IPS DF 4.7 (cell line): Measurements from ENCODE around the gene RNF38.
A peak's percentile ranks its signal among the peaks of the same experiment; 100 is the strongest.
"Not testable (repeated sequence)": the region's sequence is repeated elsewhere in the genome, so short reads cannot be mapped to it uniquely, and the experiment has no call there.

ENCODE experiments used
- DNase-seq: peaks from one replicate; pipeline ENCODE4 v3.0.0-alpha.2; 2013; ENCODE audit warnings: low spot score; ENCODE audit errors: extremely low read depth

Gene RNF38

GRCh38 chr9:36407122-36407723 is 7.2 kb upstream of the RNF38 start:
- no peak for DNase-seq

GRCh38 chr9:36402536-36402935 is 2.5 kb upstream of the RNF38 start:
- DNase-seq: no peak

- DNase-seq: no peak
Observed at GRCh38 chr9:36401897-36402480, 1.9 kb upstream of the RNF38 start.

DNA sequence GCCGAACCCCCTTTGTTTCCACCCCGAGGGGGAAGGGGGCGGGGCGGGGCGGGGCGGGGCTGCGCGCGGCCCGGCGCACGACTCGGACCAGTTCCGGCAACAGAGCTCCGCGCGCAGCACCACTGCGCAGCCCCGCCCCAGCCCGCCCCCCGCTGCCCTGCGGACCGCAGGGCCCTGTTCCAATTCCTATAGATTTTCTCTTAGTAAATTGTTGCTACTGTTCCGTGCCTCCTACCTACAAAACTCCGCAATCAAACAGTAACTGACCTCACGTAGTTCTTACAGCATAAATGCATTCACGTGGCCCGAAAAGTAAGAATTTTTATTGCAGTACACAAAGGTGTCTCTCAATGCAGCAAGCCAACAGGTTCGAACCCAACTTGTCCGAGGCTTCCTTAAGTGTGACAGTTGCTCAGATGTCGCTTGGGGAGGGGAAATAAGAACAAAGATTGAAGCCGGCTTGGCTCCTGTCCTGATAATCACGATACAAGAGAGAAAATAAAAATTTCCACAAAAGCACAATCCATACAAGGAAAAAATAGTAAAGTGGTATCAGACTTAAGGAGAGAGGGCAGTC is 1.2 kb upstream of the RNF38 start:
- DNase-seq: no peak

- DNase-seq: no peak
Observed at GRCh38 chr9:36400332-36401163, 479 bp upstream of the RNF38 start.

DNA sequence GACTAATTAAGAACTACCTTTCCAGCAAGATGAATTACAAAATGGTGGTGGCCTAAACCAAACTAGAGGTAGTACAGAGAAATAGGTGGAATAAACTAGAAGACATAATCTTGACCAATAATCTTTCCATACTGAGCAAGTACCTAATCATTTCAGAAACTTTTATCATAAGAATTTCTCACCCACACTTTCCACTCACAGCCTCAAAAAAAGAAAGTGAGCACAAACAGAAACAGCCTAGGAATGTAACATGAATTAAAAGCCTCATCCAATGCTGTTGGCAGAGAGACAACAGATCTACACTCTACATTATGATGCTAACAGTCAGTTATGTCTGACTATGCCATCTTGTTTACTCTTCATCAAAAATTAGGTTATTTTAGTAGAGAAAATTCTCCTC is 1.3 kb downstream of the RNF38 start:
- no peak for DNase-seq

GRCh38 chr9:36396985-36397384 is 3.1 kb downstream of the RNF38 start:
- no peak for DNase-seq

DNA sequence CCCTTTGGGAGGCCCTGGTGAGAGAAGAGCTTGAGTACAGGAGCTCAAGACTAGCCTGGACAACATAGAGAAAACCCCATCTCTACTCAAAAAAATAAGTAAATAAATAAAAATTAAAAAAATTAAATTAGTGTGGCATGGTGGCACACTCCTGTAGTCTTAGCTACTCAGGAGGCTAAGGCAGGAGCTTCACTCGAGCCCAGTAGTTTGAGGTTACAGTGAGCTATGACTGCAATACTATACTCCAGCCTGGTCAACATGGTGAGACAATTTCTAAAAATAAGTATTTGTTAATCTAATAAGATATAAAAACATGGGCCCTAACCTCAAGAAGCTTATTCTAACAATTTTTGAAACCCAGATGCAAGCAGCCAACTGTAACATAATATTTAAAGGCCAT is 7.6 kb downstream of the RNF38 start:
- DNase-seq: no peak

DNA sequence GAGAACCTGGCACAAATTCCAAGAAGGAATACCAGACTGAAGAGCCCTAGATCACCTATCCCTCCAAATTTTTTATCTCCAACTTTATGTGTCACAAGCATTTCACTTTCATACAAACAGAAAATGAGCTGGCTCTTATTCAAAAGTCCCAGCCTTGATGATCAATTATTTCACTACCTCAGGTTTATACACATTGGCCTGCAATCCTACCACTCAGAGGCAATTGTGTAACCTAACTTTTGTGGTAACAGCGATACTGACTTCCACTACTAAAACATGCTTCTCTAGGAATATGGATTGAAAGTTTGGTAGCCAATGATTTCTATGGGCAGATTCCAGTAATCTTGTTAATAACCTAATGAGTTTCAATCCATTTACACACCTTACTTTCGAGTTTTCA is 10.5 kb downstream of the RNF38 start:
- DNase-seq: no peak

DNA sequence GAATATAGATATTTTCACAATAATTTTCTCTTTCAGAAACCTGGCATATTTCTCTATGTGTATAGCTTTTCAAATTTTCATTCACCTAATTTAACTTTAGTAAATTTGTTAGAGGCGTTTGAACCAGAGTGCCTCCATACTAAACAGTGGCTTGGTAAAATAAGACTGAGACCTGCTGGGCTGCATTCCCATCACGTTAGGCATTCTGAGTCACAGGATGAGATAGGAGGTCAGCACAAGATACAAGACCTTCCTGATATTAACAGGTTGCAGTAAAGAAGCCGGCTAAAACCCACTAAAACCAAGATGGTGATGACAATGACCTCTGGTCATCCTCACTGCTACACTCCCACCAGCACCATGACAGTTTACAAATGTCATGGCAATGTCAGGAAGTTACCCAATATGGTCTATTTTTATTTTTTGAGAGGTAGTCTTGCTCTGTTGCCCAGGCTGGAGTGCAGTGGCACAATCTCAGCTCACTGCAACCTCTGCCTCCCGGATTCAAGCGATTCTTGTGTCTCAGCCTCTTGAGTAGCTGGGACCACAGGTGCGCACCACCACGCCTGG is 13.6 kb downstream of the RNF38 start:
- not testable (repeated sequence) for DNase-seq

GRCh38 chr9:36382484-36382883 is 17.6 kb downstream of the RNF38 start:
- no peak for DNase-seq

GRCh38 chr9:36364577-36364976 is 35.5 kb downstream of the RNF38 start:
- no peak for DNase-seq

GRCh38 chr9:36363448-36363847 is 36.6 kb downstream of the RNF38 start:
- DNase-seq: no peak

GRCh38 chr9:36358486-36358885 is 41.6 kb downstream of the RNF38 start:
- DNase-seq: no peak

DNA sequence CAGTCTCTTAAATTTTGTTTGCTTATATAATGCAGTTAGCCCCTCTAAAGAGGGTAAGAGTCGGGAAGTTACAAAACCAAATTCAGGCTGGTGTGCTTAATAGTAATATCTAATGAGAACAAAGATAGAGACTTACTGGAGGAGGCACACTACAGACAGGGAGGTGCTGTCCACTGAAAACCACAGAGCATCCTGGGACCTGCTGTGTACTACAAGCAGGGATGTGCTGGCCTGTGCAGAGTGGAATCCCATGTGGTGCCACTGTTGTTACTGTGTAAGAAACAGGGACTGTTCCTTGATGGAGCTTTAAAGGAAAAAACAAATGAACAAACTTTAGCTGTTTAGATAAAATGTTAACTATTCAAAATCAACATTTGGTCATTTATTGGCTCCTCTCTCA is 42.4 kb downstream of the RNF38 start:
- DNase-seq: no peak

- DNase-seq: no peak
Observed at GRCh38 chr9:36346569-36346968, 53.5 kb downstream of the RNF38 start.

DNA sequence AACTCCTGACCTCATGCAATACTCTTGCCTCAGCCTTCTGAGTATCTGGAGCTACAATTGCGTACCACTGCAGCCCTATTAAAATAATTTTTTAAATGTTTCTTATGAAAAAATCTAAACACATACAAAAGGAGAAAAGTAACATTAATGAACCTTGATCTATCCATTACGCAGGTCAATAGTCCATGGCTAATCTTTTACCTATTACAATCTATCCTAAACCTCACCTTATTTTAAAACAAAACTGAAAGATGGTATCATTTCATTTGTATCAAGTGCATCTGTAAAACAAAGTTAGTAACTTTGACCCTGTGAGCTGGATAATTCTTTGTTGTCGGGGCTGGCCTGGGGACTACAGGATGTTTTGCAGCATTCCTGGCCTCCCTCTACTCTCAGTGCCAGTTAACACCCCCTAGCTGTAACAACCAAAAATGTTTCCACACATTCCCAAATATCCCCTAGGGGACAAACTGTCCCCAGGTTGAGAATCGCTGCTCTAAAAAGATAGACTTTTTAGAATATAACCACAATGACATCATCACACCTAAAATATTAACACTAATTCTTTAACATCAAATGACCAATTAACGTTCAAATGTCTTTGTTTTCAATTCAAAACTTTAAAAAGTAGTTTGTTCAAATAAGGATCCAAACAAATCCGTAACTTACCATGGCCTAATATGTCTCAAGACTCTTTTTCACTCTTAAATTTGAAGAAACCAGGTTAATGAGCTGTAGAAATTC is 54.8 kb downstream of the RNF38 start:
- peak; percentile 3 for DNase-seq

DNA sequence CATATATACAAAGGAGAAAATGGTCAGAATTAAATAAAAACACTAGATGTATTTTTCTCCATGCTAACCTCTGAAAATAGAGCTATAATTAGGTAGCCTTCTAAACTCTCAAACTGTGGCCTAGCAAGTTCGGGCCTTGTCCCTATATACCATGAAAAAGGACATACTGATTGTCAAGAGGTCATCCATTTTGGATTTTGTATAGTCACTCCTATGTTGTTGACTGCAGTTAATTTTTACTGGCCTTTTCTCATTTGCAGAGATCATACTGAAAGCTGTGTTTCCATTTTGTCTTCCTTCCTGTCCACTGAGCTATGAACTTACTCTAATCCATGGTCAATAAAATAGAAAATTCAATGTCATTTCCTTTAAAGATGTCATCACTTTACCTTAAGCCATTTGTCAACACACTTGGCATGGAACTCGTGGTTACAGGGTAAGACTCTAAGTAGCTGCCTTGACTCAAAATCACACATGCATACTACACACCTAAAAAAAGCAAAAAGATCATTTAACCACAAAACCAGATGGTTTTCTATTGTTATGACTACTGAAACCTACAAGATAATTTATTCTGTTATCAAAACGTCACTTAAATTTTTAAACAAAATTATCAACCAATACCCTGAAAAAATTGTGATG is 58.0 kb downstream of the RNF38 start:
- no peak for DNase-seq

GRCh38 chr9:36337865-36338264 is 62.2 kb downstream of the RNF38 start:
- DNase-seq: no peak

GRCh38 chr9:36337002-36337401 is 63.1 kb downstream of the RNF38 start:
- DNase-seq: no peak
